GM10266 (cell line): ENCODE data around the gene CARD10.
"Not testable (repeated sequence)": the region's sequence is repeated elsewhere in the genome, so short reads cannot be mapped to it uniquely, and the experiment has no call there.

ENCODE experiments used
- DNase-seq: peaks from one replicate; pipeline ENCODE4 v3.0.0; 2012; ENCODE audit errors: extremely low spot score
- TF ChIP-seq, protein P1 (sequence below): IDR thresholded peaks from 2 replicates; pipeline ENCODE4 v1.5.1; 2012; ENCODE audit warnings: mild to moderate bottlenecking, low read depth; ENCODE audit not compliant: control insufficient read depth, insufficient read depth; ENCODE audit errors: missing control alignments

The CARD10 gene

DNA sequence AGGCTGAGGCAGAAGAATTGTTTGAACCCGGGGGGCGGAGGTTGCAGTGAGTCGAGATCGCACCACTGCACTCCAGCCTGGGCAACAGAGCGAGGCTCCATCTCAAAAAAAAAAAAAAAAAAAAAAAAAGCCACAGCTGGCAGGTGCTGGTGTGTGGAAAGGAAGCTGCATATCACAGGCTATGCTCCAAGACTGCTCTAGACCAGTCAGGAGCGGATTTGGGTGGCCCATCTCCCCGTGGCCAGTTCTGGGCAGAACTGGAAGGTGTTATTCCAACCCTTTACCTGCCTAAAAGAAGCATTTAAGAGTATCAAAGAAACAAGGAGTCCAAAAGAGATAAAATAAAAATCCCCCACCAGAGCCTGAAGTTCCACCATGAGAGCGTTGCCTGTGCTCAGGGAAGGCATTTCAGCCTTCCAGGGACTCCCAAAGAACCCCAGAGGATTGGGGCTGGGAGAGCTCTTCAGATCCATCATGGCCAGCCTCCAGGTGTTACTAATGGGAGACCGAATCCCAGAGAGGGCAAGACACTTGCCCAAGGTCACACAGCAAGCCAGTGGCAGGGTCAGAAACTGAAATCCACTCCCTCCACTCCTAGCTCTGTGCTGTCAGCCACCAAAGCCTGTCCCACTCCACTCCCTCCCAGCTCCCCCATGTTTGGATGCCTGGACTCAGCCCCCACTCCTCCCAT lies 47.3 kb downstream of the CARD10 start:
- DNase-seq: no peak
- TF ChIP-seq, protein P1, sequence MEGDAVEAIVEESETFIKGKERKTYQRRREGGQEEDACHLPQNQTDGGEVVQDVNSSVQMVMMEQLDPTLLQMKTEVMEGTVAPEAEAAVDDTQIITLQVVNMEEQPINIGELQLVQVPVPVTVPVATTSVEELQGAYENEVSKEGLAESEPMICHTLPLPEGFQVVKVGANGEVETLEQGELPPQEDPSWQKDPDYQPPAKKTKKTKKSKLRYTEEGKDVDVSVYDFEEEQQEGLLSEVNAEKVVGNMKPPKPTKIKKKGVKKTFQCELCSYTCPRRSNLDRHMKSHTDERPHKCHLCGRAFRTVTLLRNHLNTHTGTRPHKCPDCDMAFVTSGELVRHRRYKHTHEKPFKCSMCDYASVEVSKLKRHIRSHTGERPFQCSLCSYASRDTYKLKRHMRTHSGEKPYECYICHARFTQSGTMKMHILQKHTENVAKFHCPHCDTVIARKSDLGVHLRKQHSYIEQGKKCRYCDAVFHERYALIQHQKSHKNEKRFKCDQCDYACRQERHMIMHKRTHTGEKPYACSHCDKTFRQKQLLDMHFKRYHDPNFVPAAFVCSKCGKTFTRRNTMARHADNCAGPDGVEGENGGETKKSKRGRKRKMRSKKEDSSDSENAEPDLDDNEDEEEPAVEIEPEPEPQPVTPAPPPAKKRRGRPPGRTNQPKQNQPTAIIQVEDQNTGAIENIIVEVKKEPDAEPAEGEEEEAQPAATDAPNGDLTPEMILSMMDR: no peak

DNA sequence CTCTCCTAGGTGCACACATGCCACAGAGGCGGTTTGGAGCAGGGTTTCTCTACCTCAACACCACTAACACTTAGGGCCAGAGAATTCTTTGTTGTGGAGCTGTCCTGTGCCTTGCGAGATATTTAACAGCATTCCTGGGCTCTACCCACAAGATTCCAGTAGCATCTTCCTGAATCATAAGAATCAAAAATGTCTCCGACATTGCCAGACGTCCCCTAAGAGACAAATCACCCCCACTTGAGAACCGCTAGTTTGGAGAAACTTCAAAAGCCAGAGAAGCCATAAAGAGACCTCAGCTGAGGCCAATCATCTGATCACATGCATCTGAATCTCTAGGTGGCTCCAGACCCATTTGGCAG lies 49.1 kb downstream of the CARD10 start:
- TF ChIP-seq, protein P1: no peak
- DNase-seq: no peak

DNA sequence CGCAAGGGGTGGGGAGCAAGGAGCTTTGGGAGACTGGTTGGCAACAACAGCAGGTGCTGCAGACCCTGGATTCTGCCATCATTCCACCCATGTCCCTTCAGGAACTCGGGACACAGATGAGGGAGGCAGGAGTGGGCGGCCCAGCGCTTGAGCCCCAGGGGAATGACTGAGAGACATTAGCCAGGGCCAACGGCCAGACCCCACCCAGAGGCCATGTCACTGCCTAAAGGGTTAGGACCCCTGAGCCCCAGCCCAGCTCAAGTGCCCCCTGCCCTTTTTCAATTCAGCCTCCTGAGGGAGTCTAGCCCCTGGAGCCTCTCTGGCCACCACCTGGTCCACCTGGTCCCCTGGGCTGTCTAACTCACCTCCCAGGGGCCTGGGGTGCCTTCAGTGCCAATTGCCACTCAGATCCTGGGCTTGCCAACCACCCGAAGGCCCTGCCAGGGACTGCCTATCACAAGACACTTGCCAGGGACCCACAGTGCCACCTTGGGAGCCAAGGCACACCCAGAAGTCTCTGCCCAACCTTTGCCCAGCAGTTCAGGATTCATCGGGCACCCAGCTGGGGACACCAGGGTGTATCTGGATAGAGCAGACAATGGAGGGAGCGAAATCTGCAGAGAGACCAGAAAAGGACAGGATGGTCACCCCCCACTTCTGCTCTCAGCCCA lies 49.7 kb downstream of the CARD10 start:
- DNase-seq: no peak
- TF ChIP-seq, protein P1: no peak

DNA sequence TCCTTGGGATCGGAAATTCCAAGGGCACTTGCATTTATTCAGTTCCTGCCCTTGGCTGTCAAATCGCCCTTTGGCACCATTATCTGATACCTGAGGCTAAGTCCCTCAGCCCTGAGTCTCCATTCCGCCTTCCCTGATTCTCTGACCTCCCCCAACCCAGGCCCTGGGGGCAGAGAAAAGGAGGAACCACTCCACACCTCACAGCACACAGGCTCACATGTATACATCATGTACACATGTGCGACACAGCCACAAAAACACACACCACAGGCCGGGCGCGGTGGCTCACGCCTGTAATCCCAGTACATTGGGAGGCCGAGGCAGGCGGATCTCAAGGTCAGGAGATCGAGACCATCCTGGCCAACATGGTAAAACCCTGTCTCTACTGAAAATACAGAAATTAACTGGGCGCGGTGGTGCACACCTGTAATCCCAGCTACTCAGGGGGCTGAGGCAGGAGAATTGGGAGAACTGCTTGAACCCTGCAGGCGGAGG lies 51.0 kb downstream of the CARD10 start:
- DNase-seq: not testable (repeated sequence)

DNA sequence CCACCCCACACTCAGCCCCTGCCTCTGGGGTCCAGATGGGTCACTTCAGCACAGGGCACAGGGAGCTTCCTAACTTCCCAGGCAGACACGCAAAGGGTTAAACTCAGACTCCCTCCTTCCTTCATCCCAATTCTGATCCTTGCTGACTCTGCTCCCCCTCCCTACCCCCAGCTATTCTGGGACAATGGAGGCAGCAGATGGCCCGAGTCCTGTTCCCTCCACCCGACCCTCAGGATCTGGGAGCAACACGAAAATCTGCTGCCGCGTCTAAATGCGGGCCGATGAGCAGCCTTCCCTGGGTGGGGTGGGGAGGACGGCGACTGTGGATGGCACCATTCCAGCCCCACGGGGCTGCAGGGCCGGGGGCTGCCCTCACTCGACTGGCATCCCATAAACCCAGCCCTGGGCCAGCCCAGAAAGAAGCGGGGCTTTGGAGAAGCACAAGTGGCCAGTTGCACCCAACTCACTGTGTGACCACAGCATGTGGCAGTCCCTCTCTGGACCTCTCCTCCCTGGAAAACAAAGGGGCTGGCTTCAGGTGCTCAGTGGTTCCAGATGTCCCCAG lies 51.7 kb downstream of the CARD10 start:
- DNase-seq: no peak
- TF ChIP-seq, protein P1: no peak

DNA sequence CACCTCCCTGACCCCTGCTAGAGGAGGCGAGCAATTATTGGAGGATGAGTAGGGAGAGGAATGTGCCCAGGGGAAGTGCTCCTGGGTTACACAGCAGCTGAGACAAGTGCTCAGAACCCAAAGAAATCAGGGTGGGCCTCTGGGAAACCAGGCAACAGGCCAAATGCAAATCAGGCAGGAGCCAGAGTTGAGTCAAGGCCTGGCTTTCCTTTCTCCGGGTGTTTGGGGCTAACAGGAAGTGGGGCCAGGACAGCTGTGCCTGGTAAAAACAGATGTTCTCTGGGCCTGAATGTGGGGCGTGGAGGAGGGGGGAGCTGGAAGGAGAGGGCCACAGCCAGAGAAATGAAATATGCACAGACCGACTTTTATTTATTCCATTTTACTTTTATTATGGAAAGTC lies 55.0 kb downstream of the CARD10 start:
- TF ChIP-seq, protein P1: no peak
- peak; percentile 58 for DNase-seq

DNA sequence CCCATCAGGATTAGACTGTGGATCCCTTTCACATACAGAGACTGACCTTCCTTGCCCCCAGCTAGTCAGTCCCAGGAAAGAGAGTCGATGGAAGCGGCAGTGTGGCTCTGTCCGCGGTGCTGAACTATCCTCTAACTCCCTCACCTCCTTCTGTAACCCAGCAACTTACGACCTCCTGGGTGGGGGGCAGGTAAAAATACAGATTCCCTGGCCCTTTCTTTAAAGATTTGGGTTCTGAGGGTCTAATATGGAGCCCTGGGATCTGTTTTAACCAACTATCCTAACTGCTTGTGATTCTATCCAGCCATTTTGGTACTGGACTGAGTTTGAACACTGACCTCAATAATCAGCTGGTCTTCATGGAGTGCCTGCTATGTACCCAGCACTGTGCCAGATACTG lies 56.2 kb downstream of the CARD10 start:
- no peak for DNase-seq
- TF ChIP-seq, protein P1: no peak

DNA sequence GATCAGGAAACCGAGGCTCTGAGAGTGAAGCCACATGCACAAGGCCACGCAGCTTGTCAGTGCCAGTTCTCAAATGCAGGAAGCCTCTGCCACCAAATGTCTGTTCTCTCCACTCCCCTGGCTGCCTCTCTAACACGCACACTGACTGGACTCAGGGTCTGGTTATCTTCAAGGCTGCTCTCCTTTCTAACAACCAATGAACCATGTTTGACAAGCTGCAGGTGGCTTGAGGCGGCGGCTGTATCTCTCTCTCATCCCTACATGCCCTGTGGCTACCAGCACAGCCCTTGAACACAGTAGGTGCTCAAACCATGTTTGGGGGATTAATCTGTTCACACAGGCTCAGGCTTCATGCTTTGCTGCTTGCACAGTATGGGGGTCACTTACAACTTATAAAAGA lies 56.8 kb downstream of the CARD10 start:
- TF ChIP-seq, protein P1: no peak
- no peak for DNase-seq
